K562 (cell line): ENCODE results near the gene STX11. TPM values are rescaled to one million over a fixed set of nuclear protein-coding genes. Genes with fewer than 3 reads are reported as not detected.

Source experiments
- BCOR ChIP-seq: fragments of 450-650 bp; IDR thresholded peaks from 2 replicates; pipeline ENCODE4 v1.6.1; 2016
- ERF ChIP-seq: fragments of 450-650 bp; formaldehyde crosslinking; IDR thresholded peaks from 2 replicates; pipeline ENCODE4 v1.4.0; 2020; ENCODE audit warnings: mild to moderate bottlenecking, mixed read lengths
- HLTF ChIP-seq: fragments of 450-650 bp; IDR thresholded peaks from 2 replicates; pipeline ENCODE4 v1.6.1; 2016
- HOXB6 ChIP-seq: fragments of 250-450 bp; sonication (Bioruptor Pico); IDR thresholded peaks from 2 replicates; pipeline ENCODE4 v1.5.1; 2022; ENCODE audit warnings: mild to moderate bottlenecking, borderline replicate concordance
- MEF2A ChIP-seq: IDR thresholded peaks from 2 replicates; pipeline ENCODE4 v1.6.1; 2011; ENCODE audit warnings: low read depth, mild to moderate bottlenecking, low read length, moderate library complexity; ENCODE audit not compliant: control insufficient read depth
- MITF ChIP-seq: IDR thresholded peaks from 2 replicates; pipeline ENCODE4 v1.6.1; 2014; ENCODE audit warnings: antibody characterized with exemption
- MTA1 ChIP-seq: fragments of 450-650 bp; IDR thresholded peaks from 2 replicates; pipeline ENCODE4 v1.6.1; 2017; ENCODE audit warnings: borderline replicate concordance
- NFIC ChIP-seq: fragments of 450-650 bp; IDR thresholded peaks from 2 replicates; pipeline ENCODE4 v1.6.1; 2017; ENCODE audit warnings: mild to moderate bottlenecking, inconsistent platforms
- PKNOX1 ChIP-seq: fragments of 450-650 bp; IDR thresholded peaks from 2 replicates; pipeline ENCODE4 v1.6.1; 2016
- RBM22 ChIP-seq: fragments of 200-400 bp; formaldehyde crosslinking; IDR thresholded peaks from 2 replicates; pipeline ENCODE4 v1.6.1; 2018; ENCODE audit warnings: low read length, low read depth; ENCODE audit not compliant: poor library complexity, severe bottlenecking
- RREB1 ChIP-seq: fragments of 250-450 bp; sonication (Bioruptor Pico); IDR thresholded peaks from 2 replicates; pipeline ENCODE4 v1.4.0; 2020
- SMAD1 ChIP-seq: fragments of 150-350 bp; IDR thresholded peaks from 2 replicates; pipeline ENCODE4 v1.6.1; 2014; ENCODE audit warnings: low read length, low read depth; ENCODE audit not compliant: partially characterized antibody
- THRAP3 ChIP-seq: fragments of 450-650 bp; IDR thresholded peaks from 2 replicates; pipeline ENCODE4 v1.6.1; 2016; ENCODE audit warnings: mild to moderate bottlenecking, inconsistent platforms, borderline replicate concordance
- U2AF2 ChIP-seq: fragments of 200-400 bp; formaldehyde crosslinking; optimal IDR thresholded peaks from 2 replicates; pipeline ENCODE3; 2017; ENCODE audit warnings: low read depth, mild to moderate bottlenecking, low read length
- ZFP36 ChIP-seq: fragments of 150-350 bp; IDR thresholded peaks from 2 replicates; pipeline ENCODE4 v1.6.1; 2018; ENCODE audit warnings: low read length, low read depth; ENCODE audit not compliant: partially characterized antibody
- ZNF124 ChIP-seq: sonication (generic); formaldehyde crosslinking; IDR thresholded peaks from 2 replicates; pipeline ENCODE4 v1.8.1; 2022; ENCODE audit warnings: missing genetic modification reagents
- ZNF311 ChIP-seq: fragments of 250-450 bp; sonication (Bioruptor Pico); IDR thresholded peaks from 2 replicates; pipeline ENCODE4 v1.4.0; 2020; ENCODE audit warnings: mild to moderate bottlenecking, moderate library complexity
- ZNF354B ChIP-seq: fragments of 250-450 bp; sonication (Bioruptor Pico); IDR thresholded peaks from 2 replicates; pipeline ENCODE4 v1.4.0; 2020
- ZNF445 ChIP-seq: fragments of 250-450 bp; sonication (Bioruptor Pico); IDR thresholded peaks from 2 replicates; pipeline ENCODE4 v1.4.0; 2020; ENCODE audit warnings: low read depth, mild to moderate bottlenecking, moderate library complexity
- ZNF57 ChIP-seq: fragments of 450-650 bp; formaldehyde crosslinking; IDR thresholded peaks from 2 replicates; pipeline ENCODE4 v1.4.0; 2020; ENCODE audit warnings: mild to moderate bottlenecking, moderate library complexity
- polyA plus RNA-seq, 8 experiments: library from polyadenylated mRNA; depleted of rRNA in 4 of 8; stranded (reverse) in 5 of 8; unstranded in 3 of 8; fragments of >200 nt; fragmentation: Nextera tagmentation in 2 of 8; fragmentation: Illumina TruSeq in 1 of 8; extraction: Ambion mirVana in 2 of 8; extraction: Trizol in 1 of 8; gene quantifications; 2 replicates each; pipeline versions ENCODE4 v1.2.1 to v1.2.3, GENCODE V29; 2011 to 2014; ENCODE audit warnings: inconsistent platforms in 1 of 8, missing spikeins in 1 of 8
- total RNA-seq, 7 experiments: library from RNA; depleted of rRNA in 6 of 7; stranded (reverse); fragments of >200 nt in 6 of 7; fragmentation: Illumina TruSeq in 2 of 7; extraction: Trizol in 2 of 7; gene quantifications; 2 replicates each; pipeline versions ENCODE4 v1.2.1 to v1.2.3, GENCODE V29; 2011 to 2021; ENCODE audit warnings: low replicate concordance in 1 of 7

STX11 gene
- total and polyA plus RNA-seq, 9 of the 15 experiments (the other 6 are each of a cell fraction or from before 2014, with no cell fraction given): 0.06 to 0.73 (median 0.40) TPM

- TF ChIP-seq HOXB6 (CRISPR knock-in tag): no peak
- peak; percentile 95 for TF ChIP-seq RBM22
- TF ChIP-seq ZNF57 (CRISPR knock-in tag): no peak
- no peak for TF ChIP-seq SMAD1
- TF ChIP-seq MITF: no peak
- peak; percentile 14; the same call in 1 of the 2 replicates for TF ChIP-seq HLTF
- TF ChIP-seq RREB1 (CRISPR knock-in tag): no peak
- no peak for TF ChIP-seq THRAP3
- TF ChIP-seq ERF (CRISPR knock-in tag): 0 out of 2 replicates have a peak, but pooled peaks have one; percentile 49
- no peak for TF ChIP-seq U2AF2
- TF ChIP-seq ZNF124 (CRISPR knock-in tag): peak; percentile 91
- peak; percentile 51 for TF ChIP-seq ZFP36
- TF ChIP-seq MTA1: 0 out of 2 replicates have a peak, but pooled peaks have one; percentile 59
- TF ChIP-seq ZNF445 (CRISPR knock-in tag): no peak
- peak; percentile 84 for TF ChIP-seq NFIC
- no peak for TF ChIP-seq PKNOX1
- peak; percentile 18 for TF ChIP-seq BCOR
- no peak for TF ChIP-seq ZNF354B
- TF ChIP-seq MEF2A: no peak
- no peak for TF ChIP-seq ZNF311 (CRISPR knock-in tag)
Measured at GRCh38 chr6:144215932-144216667, 65.8 kb downstream of the STX11 start (continued).
